ENCODE data around the gene GPR137. TPM values are rescaled to one million over a fixed set of nuclear protein-coding genes. Genes with fewer than 3 reads are reported as not detected.

Gene GPR137
- total and polyA plus RNA-seq, 4 donors, result 6.7 to 22.2 (median 9.0) TPM

GRCh38 chr11:64297699-64298358 lies 12.2 kb downstream of the GPR137 start:
- Histone ChIP-seq H3K9me3 (ENCODE audit: control insufficient read depth in 4 of 4, low read length in 3 of 4) (no peaks in the 10 kb centered on the region), H3K9ac (ENCODE audit: low read depth in 1 of 2, low read length in 2 of 2) (no peak overlapping the region), H3K27ac (ENCODE audit: low read depth in 1 of 2, low read length in 2 of 2) (no peak overlapping the region), H3K4me3 (ENCODE audit: low read depth in 1 of 3, low read length in 3 of 3) (no peak overlapping the region), H3K36me3 (ENCODE audit: control insufficient read depth in 4 of 4, insufficient read depth in 3 of 4, low read depth in 1 of 4, low read length in 3 of 4) (no peaks in the 10 kb centered on the region), H3K4me1 (ENCODE audit: control insufficient read depth in 4 of 4, insufficient read depth in 4 of 4, low read length in 3 of 4) (peaks cover 8 to 24% (median 17%) of the 10 kb centered on the region in 4 donors), H3K27me3 (ENCODE audit: control insufficient read depth in 4 of 4, insufficient read depth in 4 of 4, low read length in 3 of 4) (peaks cover 3 to 24% (median 9%) of the 10 kb centered on the region in 4 donors)
- WGBS, result 35% methylated on average over 18 of the region's 18 CpGs
- TF ChIP-seq RAD21 (IDR thresholded peaks at IDR 0.05) (no peak), FOXA1 (IDR thresholded peaks at IDR 0.05) (no peak), SP1 (IDR thresholded peaks at IDR 0.05) (no peak), TAF1 (conservative IDR thresholded peaks at IDR 0.05) (no peak), MAX (IDR thresholded peaks at IDR 0.05) (no peak), HNF4A (conservative IDR thresholded peaks at IDR 0.05) (no peak), JUND (IDR thresholded peaks at IDR 0.05) (no peak), NR2F2 (IDR thresholded peaks at IDR 0.05) (no peak)
- TF ChIP-seq, protein P1, sequence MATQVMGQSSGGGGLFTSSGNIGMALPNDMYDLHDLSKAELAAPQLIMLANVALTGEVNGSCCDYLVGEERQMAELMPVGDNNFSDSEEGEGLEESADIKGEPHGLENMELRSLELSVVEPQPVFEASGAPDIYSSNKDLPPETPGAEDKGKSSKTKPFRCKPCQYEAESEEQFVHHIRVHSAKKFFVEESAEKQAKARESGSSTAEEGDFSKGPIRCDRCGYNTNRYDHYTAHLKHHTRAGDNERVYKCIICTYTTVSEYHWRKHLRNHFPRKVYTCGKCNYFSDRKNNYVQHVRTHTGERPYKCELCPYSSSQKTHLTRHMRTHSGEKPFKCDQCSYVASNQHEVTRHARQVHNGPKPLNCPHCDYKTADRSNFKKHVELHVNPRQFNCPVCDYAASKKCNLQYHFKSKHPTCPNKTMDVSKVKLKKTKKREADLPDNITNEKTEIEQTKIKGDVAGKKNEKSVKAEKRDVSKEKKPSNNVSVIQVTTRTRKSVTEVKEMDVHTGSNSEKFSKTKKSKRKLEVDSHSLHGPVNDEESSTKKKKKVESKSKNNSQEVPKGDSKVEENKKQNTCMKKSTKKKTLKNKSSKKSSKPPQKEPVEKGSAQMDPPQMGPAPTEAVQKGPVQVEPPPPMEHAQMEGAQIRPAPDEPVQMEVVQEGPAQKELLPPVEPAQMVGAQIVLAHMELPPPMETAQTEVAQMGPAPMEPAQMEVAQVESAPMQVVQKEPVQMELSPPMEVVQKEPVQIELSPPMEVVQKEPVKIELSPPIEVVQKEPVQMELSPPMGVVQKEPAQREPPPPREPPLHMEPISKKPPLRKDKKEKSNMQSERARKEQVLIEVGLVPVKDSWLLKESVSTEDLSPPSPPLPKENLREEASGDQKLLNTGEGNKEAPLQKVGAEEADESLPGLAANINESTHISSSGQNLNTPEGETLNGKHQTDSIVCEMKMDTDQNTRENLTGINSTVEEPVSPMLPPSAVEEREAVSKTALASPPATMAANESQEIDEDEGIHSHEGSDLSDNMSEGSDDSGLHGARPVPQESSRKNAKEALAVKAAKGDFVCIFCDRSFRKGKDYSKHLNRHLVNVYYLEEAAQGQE (IDR thresholded peaks at IDR 0.05), result no peak
- TF ChIP-seq, protein P2, sequence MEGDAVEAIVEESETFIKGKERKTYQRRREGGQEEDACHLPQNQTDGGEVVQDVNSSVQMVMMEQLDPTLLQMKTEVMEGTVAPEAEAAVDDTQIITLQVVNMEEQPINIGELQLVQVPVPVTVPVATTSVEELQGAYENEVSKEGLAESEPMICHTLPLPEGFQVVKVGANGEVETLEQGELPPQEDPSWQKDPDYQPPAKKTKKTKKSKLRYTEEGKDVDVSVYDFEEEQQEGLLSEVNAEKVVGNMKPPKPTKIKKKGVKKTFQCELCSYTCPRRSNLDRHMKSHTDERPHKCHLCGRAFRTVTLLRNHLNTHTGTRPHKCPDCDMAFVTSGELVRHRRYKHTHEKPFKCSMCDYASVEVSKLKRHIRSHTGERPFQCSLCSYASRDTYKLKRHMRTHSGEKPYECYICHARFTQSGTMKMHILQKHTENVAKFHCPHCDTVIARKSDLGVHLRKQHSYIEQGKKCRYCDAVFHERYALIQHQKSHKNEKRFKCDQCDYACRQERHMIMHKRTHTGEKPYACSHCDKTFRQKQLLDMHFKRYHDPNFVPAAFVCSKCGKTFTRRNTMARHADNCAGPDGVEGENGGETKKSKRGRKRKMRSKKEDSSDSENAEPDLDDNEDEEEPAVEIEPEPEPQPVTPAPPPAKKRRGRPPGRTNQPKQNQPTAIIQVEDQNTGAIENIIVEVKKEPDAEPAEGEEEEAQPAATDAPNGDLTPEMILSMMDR (IDR thresholded peaks at IDR 0.05; ENCODE audit: low read depth, low read length, missing input control), result no peak
- DNase-seq (ENCODE audit: low spot score), result no peak

DNA sequence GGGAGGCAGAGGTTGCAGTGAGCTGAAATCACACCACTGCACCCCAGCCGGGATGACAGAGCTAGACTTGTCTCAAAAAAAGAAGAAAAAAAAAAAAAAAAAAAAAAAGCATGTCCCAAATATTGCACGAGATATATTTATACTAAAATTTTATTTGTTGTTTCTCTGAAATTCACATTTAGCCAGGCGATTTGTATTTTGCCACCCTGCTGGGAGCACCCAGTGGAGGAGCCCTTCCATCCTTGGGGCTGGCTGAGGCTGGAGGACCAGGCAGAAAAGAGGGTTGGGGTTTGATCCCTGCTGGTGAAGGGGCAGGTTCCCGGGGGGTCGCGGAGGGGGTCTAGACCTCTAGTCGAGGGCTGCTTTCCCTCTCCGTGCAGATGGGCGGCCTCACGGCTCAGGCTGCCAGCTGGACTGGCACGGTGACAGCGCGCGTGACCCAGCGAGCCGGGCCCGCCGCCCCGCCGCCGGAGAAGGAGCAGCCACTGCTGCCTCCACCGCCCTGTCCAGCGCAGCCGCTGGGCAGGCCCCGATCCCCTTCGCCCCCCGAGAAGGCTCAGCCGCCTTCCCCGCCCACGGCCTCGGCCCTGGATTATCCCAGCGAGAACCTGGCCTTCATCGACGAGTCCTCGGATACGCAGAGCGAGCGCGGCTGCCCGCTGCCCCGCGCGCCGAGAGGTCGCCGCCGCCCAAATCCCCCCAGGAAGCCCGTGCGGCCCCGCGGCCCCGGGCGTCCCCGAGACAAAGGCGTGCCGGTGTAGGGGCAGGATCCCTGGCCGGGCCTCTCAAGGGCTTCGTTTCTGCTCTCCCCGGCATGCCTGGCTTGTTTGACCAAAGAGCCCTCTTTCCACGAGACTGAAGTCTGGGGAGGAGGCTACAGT lies 13.6 kb downstream of the GPR137 start:
- 3% methylated on average over 60 of the region's 60 CpGs for WGBS
- Histone ChIP-seq H3K27me3 (ENCODE audit: control insufficient read depth in 4 of 4, insufficient read depth in 4 of 4, low read length in 3 of 4) (peaks cover 0 to 24% (median 9%) of the 10 kb centered on the region in 4 donors), H3K9me3 (ENCODE audit: control insufficient read depth in 4 of 4, low read length in 3 of 4) (no peaks in the 10 kb centered on the region), H3K9ac (ENCODE audit: low read depth in 1 of 2, low read length in 2 of 2) (no peak overlapping the region), H3K4me1 (ENCODE audit: control insufficient read depth in 4 of 4, insufficient read depth in 4 of 4, low read length in 3 of 4) (peaks cover 12 to 31% (median 23%) of the 10 kb centered on the region in 4 donors), H3K27ac (ENCODE audit: low read depth in 1 of 2, low read length in 2 of 2) (no peak overlapping the region), H3K36me3 (ENCODE audit: control insufficient read depth in 4 of 4, insufficient read depth in 3 of 4, low read depth in 1 of 4, low read length in 3 of 4) (no peaks in the 10 kb centered on the region), H3K4me3 (ENCODE audit: low read depth in 1 of 3, low read length in 3 of 3) (peak overlapping the region in 1 of 3 donors; percentile 40)
- no peak for DNase-seq (ENCODE audit: low spot score)
- no peak for TF ChIP-seq TAF1 (conservative IDR thresholded peaks at IDR 0.05)
- TF ChIP-seq, protein P3, sequence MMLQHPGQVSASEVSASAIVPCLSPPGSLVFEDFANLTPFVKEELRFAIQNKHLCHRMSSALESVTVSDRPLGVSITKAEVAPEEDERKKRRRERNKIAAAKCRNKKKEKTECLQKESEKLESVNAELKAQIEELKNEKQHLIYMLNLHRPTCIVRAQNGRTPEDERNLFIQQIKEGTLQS (IDR thresholded peaks at IDR 0.05), result no peak
- no peak for TF ChIP-seq SP1 (IDR thresholded peaks at IDR 0.05)
- TF ChIP-seq FOXA1 (IDR thresholded peaks at IDR 0.05), result no peak
- TF ChIP-seq EGR1 (IDR thresholded peaks at IDR 0.05; ENCODE audit: low read depth in 2 of 2), result no peak
- TF ChIP-seq, protein P4, sequence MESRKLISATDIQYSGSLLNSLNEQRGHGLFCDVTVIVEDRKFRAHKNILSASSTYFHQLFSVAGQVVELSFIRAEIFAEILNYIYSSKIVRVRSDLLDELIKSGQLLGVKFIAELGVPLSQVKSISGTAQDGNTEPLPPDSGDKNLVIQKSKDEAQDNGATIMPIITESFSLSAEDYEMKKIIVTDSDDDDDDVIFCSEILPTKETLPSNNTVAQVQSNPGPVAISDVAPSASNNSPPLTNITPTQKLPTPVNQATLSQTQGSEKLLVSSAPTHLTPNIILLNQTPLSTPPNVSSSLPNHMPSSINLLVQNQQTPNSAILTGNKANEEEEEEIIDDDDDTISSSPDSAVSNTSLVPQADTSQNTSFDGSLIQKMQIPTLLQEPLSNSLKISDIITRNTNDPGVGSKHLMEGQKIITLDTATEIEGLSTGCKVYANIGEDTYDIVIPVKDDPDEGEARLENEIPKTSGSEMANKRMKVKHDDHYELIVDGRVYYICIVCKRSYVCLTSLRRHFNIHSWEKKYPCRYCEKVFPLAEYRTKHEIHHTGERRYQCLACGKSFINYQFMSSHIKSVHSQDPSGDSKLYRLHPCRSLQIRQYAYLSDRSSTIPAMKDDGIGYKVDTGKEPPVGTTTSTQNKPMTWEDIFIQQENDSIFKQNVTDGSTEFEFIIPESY (IDR thresholded peaks at IDR 0.05), result no peak
- no peak for TF ChIP-seq HNF4A (conservative IDR thresholded peaks at IDR 0.05)
- TF ChIP-seq, protein P1 (IDR thresholded peaks at IDR 0.05), result no peak
- TF ChIP-seq RXRA (IDR thresholded peaks at IDR 0.05), result no peak
- no peak for TF ChIP-seq FOXA2 (IDR thresholded peaks at IDR 0.05)
- TF ChIP-seq HNF4G (IDR thresholded peaks at IDR 0.05), result no peak
